HG03558 (cell line): ENCODE results near the gene MNAT1.
"Not testable (repeated sequence)": the region's sequence is repeated elsewhere in the genome, so short reads cannot be mapped to it uniquely, and the experiment has no call there.

ENCODE experiments used
- ATAC-seq: cut with Tn5 transposase; IDR thresholded peaks from one replicate; pipeline ENCODE4 v1.9.1; 2021; ENCODE audit warnings: moderate number of reproducible peaks; ENCODE audit not compliant: unreplicated experiment; ENCODE audit errors: extremely low read depth

MNAT1 gene

GRCh38 chr14:60867503-60868172 lies 133.1 kb downstream of the MNAT1 start:
- no peak for ATAC-seq

GRCh38 chr14:60878121-60878520 lies 143.6 kb downstream of the MNAT1 start:
- no peak for ATAC-seq

- no peak for ATAC-seq
Measured at GRCh38 chr14:60878536-60878935, 144.0 kb downstream of the MNAT1 start.

GRCh38 chr14:60882219-60882618 lies 147.7 kb downstream of the MNAT1 start:
- no peak for ATAC-seq

- no peak for ATAC-seq
Measured at GRCh38 chr14:60884134-60884533, 149.6 kb downstream of the MNAT1 start.

DNA sequence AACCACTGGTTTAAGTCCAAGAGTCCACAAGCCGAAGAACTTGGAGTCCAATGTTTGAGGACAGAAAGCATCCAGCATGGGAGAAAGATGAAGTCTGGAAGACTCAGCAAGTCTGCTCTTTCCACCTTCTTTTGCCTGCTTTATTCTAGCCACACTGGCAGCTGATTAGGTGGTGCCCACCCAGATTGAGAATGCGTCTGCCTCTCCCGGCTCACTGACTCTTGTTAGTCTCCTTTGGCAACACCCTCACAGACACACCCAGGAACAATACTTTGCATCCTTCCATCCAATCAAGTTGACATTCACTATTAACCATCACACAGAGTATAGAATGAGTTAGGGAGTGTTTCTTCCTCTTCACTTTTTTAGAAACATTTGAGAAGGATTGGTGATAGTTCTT lies 156.1 kb downstream of the MNAT1 start:
- not testable (repeated sequence) for ATAC-seq

- no peak for ATAC-seq
Measured at GRCh38 chr14:60893911-60894310, 159.3 kb downstream of the MNAT1 start.

GRCh38 chr14:60904381-60904780 lies 169.8 kb downstream of the MNAT1 start:
- ATAC-seq: no peak

DNA sequence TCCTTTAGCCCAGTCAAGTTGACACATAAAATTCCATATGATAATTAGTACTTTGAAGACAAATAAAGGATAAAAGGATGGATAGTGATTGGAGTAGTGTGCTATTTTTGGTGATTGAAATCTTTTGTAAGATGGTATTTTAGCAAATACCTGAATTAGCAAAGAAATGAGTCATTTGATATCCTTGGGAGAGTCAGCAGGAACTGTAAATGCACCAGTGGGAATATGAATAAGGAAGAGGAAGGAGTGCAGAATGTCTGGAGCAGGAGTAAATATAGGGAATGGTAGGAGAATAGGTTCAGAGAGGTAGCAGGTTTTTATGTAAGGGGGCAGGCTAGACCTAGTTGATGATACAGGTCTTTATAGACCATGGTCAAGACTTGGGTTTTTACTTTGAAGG lies 171.4 kb downstream of the MNAT1 start:
- ATAC-seq: no peak

DNA sequence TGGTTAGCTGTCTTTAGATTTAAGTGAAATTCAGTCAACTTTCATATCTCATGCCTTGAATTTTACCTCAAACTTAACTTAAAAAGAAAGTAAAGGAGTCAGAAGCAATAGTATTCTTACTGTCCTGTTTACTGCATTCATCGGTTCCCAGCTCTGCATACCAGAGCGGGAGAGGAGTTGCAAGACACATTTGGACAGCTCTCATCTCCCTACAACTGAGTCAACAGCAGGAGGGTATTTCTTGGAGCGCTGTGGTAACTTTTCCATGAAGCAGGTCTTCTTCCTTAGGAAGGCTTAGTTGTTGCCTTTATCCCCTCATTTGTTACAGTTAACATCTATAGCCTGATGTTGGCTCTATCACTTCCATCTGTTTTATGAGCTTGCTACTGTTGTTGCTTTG lies 181.2 kb downstream of the MNAT1 start:
- ATAC-seq: no peak

GRCh38 chr14:60922050-60922449 lies 187.5 kb downstream of the MNAT1 start:
- no peak for ATAC-seq

DNA sequence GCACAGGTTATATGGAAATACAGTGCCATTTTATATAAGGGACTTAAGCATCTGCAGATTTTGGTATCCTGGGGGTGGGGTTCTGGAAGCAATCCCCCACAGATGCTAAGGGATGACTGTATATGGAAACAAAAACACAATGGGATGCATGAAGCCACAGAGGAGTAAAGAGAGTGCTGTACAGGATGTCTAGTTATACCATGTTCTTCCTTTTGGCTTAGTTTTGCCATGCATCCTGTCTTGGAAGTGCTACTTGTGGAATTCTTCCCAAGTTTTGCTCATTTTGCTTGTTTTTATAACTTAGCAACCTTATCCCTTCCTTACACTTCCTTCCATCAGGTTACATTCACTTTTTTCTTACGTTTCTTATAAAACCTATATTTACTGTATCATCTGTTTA lies 190.7 kb downstream of the MNAT1 start:
- no peak for ATAC-seq

- ATAC-seq: peak; percentile 94
Measured at GRCh38 chr14:60926002-60926401, 191.4 kb downstream of the MNAT1 start.

DNA sequence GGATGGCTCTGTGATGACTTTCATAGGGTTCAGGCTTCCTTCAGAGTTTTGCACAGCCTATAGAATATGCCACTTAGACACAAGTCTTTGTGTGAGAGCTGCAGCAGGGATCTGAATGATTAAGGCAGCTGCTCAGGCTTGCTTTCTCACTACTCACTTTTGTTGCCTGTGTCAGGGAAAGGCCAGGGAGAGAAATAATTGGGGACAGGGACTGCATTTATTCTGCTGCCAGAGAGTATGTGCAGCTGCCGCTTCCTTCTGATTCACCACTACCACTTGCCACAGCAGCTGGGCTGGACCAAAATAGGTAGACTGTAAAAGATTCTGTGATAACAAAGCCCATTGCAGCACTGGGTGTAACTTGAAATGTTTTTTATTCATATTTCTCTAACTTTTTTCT lies 196.7 kb downstream of the MNAT1 start:
- ATAC-seq: no peak

DNA sequence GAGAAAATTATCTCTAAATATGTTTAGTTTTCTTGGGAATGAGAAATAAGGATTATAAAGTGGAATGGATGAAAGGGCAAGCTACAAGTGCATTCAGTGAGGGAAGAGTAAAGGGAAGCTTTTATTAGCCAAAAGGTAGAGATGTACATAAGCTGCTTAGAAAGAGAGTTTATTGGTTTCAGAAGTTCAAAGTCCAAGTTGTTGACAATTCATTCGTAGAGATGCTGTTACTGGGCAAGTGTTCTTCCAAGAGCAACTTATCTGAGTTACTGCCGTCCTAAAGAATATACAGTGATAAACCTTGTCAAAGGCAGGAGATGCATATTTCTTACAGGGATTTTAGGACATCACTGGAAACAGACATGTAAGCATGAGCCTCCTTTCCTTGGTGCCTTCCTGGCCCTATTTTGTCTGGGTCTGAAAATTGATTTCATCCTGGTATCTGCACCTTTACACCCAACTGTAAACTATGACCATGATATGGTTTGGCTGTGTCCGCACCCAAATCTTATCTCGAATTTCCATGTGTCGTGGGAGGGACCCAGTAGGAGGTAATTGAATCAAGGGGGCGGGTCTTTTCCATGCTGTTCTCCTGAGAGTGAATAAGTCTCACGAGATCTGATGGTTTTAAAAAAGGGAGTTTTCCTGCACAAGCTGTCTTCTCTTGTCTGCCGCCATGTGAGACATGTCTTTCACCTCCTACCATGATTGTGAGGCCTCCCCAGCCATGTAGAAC lies 199.5 kb downstream of the MNAT1 start:
- no peak for ATAC-seq

GRCh38 chr14:60935319-60935718 lies 200.8 kb downstream of the MNAT1 start:
- no peak for ATAC-seq

GRCh38 chr14:60943637-60944032 lies 209.1 kb downstream of the MNAT1 start:
- no peak for ATAC-seq

- no peak for ATAC-seq
Measured at GRCh38 chr14:60944204-60944603, 209.6 kb downstream of the MNAT1 start.

- no peak for ATAC-seq
Measured at GRCh38 chr14:60945984-60946383, 211.4 kb downstream of the MNAT1 start.

GRCh38 chr14:60946773-60947172 lies 212.2 kb downstream of the MNAT1 start:
- no peak for ATAC-seq

DNA sequence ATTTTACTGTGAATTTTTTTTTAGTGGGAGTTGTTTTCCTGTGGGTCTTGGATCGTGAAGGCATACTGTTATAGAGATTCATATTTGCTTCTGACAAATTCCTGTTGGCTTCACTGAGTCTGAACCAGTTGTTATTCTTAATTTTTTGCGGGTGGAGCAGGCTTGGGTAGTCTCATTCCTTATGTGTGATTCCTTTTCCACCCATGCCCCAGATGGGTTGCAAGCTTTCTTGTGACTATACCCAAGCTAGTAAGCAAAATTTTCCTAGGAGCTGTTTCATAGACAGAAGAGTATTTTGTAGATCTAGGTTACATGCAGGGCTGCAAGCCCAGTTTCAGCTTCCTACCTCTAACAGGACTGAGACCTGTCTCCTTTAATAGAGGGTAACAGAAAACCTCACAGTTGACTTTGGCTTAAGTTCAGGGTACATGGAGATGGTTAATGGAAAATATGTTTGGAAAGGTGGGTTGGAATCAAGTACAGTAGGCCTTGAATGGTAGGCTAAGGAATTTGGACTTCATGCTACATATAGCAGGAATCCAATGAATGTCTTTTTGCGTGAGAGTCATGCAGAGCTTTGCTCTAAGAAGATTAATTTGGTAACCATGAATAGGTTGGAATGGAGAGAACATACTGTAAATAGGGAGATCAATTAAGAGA lies 217.3 kb downstream of the MNAT1 start:
- ATAC-seq: no peak
